ENCODE measurements around the gene MSH5. TPM values are rescaled to one million over a fixed set of nuclear protein-coding genes. Genes with fewer than 3 reads are reported as not detected.

Gene MSH5
- total RNA-seq, 1 donor from 2014 or later: 18.4 TPM

GRCh38 chr6:31749301-31750036, 9.7 kb downstream of the MSH5 start:
- no peak for TF ChIP-seq CTCF (IDR thresholded peaks at IDR 0.05)
- Mint-ChIP-seq H3K4me3 (ENCODE audit: unreplicated experiment) (no peak overlapping the region), H3K9me3 (ENCODE audit: unreplicated experiment) (no peaks in the 10 kb centered on the region), H3K4me1 (ENCODE audit: unreplicated experiment) (peaks cover 7% of the 10 kb centered on the region), H3K27me3 (ENCODE audit: unreplicated experiment) (no peaks in the 10 kb centered on the region), H3K36me3 (ENCODE audit: unreplicated experiment) (no peaks in the 10 kb centered on the region), H3K27ac (ENCODE audit: unreplicated experiment) (no peak overlapping the region)
- DNase-seq (ENCODE audit: extremely low spot score, unreplicated experiment): no peak

GRCh38 chr6:31750411-31751022, 10.7 kb downstream of the MSH5 start:
- H3K27me3 Mint-ChIP-seq (ENCODE audit: unreplicated experiment): no peaks in the 10 kb centered on the region
- H3K36me3 Mint-ChIP-seq (ENCODE audit: unreplicated experiment): no peaks in the 10 kb centered on the region
- H3K4me1 Mint-ChIP-seq (ENCODE audit: unreplicated experiment): peaks cover 7% of the 10 kb centered on the region
- TF ChIP-seq CTCF (IDR thresholded peaks at IDR 0.05): no peak
- H3K9me3 Mint-ChIP-seq (ENCODE audit: unreplicated experiment): no peaks in the 10 kb centered on the region
- no peak overlapping the region for H3K4me3 Mint-ChIP-seq (ENCODE audit: unreplicated experiment)
- no peak for DNase-seq (ENCODE audit: extremely low spot score, unreplicated experiment)
- no peak overlapping the region for H3K27ac Mint-ChIP-seq (ENCODE audit: unreplicated experiment)

DNA sequence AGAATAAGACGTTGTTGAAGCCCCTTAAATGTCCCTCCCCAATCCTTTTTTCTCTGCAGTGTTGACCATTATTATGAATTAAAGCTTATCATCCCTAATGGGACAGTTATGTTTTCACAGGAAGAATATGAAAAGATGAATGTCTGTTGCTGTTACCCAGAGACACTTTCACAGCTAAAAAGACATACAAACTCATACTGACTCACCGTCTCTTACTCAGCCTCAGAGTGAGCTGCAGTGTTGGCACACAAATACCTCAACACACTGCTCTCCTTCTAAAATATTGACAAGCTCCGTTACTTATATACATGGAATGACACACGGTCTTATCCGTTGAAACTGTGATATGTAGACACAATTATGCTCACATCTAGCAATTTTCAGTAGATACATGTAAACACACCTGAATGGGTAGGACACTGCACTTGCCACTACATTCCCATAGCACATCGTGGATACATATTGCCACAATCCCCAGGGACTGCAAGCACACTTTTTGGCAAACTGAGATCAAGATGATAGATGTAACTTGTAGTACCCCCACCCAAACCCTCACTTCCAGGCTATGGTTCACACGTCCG, 13.0 kb downstream of the MSH5 start:
- Mint-ChIP-seq H3K4me3 (ENCODE audit: unreplicated experiment) (no peak overlapping the region), H3K4me1 (ENCODE audit: unreplicated experiment) (peaks cover 4% of the 10 kb centered on the region), H3K36me3 (ENCODE audit: unreplicated experiment) (no peaks in the 10 kb centered on the region), H3K9me3 (ENCODE audit: unreplicated experiment) (no peaks in the 10 kb centered on the region), H3K27ac (ENCODE audit: unreplicated experiment) (no peak overlapping the region), H3K27me3 (ENCODE audit: unreplicated experiment) (no peaks in the 10 kb centered on the region)
- no peak for TF ChIP-seq CTCF (IDR thresholded peaks at IDR 0.05)
- no peak for DNase-seq (ENCODE audit: extremely low spot score, unreplicated experiment)

DNA sequence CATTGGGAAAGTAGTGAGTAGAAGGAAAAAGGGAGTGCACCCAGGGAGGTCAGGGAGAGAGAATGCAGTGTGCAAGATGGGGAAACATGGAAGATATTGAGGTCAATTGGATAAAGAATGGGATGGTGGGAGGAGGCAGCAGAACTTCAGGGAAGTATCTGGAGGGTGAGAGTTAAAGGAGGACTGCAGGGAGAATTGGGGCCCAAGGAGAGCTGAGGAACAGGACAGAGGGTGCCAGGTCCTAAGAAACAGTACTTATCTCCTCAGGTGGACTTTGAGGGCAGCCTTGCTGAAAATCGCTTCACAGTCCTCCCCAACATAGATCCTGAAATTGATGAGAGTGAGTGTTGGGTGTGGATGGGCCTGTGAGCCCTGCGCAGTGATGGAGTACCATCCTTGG, 18.5 kb downstream of the MSH5 start:
- Mint-ChIP-seq H3K36me3 (ENCODE audit: unreplicated experiment) (peaks cover 13% of the 10 kb centered on the region), H3K9me3 (ENCODE audit: unreplicated experiment) (no peaks in the 10 kb centered on the region), H3K4me1 (ENCODE audit: unreplicated experiment) (peaks cover under 1% of the 10 kb centered on the region), H3K27ac (ENCODE audit: unreplicated experiment) (no peak overlapping the region), H3K4me3 (ENCODE audit: unreplicated experiment) (no peak overlapping the region), H3K27me3 (ENCODE audit: unreplicated experiment) (no peaks in the 10 kb centered on the region)
- no peak for DNase-seq (ENCODE audit: extremely low spot score, unreplicated experiment)
- TF ChIP-seq CTCF (IDR thresholded peaks at IDR 0.05): no peak

- H3K4me1 Mint-ChIP-seq (ENCODE audit: unreplicated experiment): peaks cover 6% of the 10 kb centered on the region
- no peaks in the 10 kb centered on the region for H3K9me3 Mint-ChIP-seq (ENCODE audit: unreplicated experiment)
- H3K27ac Mint-ChIP-seq (ENCODE audit: unreplicated experiment): no peak overlapping the region
- TF ChIP-seq CTCF (IDR thresholded peaks at IDR 0.05): no peak
- no peak for DNase-seq (ENCODE audit: extremely low spot score, unreplicated experiment)
- no peak overlapping the region for H3K4me3 Mint-ChIP-seq (ENCODE audit: unreplicated experiment)
- H3K36me3 Mint-ChIP-seq (ENCODE audit: unreplicated experiment): peaks cover 13% of the 10 kb centered on the region
- H3K27me3 Mint-ChIP-seq (ENCODE audit: unreplicated experiment): no peaks in the 10 kb centered on the region
These were observed 21.0 kb downstream of the MSH5 start for GRCh38 chr6:31760790-31761189.

Measured in osteocyte (in vitro differentiated cells).